ENCODE data around the gene MED27.

The MED27 gene

GRCh38 chr9:131818089-131818488, 261.6 kb downstream of the MED27 start:
- ATAC-seq (ENCODE audit: insufficient read depth, low read depth): no peak
- TF ChIP-seq, protein P1, sequence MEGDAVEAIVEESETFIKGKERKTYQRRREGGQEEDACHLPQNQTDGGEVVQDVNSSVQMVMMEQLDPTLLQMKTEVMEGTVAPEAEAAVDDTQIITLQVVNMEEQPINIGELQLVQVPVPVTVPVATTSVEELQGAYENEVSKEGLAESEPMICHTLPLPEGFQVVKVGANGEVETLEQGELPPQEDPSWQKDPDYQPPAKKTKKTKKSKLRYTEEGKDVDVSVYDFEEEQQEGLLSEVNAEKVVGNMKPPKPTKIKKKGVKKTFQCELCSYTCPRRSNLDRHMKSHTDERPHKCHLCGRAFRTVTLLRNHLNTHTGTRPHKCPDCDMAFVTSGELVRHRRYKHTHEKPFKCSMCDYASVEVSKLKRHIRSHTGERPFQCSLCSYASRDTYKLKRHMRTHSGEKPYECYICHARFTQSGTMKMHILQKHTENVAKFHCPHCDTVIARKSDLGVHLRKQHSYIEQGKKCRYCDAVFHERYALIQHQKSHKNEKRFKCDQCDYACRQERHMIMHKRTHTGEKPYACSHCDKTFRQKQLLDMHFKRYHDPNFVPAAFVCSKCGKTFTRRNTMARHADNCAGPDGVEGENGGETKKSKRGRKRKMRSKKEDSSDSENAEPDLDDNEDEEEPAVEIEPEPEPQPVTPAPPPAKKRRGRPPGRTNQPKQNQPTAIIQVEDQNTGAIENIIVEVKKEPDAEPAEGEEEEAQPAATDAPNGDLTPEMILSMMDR (IDR thresholded peaks at IDR 0.05; ENCODE audit: borderline replicate concordance, extremely low read depth, low read length, poor library complexity, severe bottlenecking): no peak
- TF ChIP-seq EZH2 (IDR thresholded peaks at IDR 0.05; ENCODE audit: borderline replicate concordance, low read depth, low read length, severe bottlenecking): no peak
- H3K79me2 ChIP-seq (ENCODE audit: insufficient read depth, low read length): no peaks in the 10 kb centered on the region
- H3K4me2 ChIP-seq (ENCODE audit: insufficient read depth, low read length): no peak overlapping the region
- H2AFZ ChIP-seq (ENCODE audit: low read depth, low read length): no peak overlapping the region
- no peak overlapping the region for H3K4me3 ChIP-seq (ENCODE audit: low read depth in 1 of 2, low read length in 2 of 2)
- no peaks in the 10 kb centered on the region for H3K27me3 ChIP-seq (ENCODE audit: insufficient read depth, low read length, poor library complexity)
- no peak for DNase-seq
- H3K4me1 ChIP-seq (ENCODE audit: insufficient read depth, low read length): no peaks in the 10 kb centered on the region
- H3K36me3 ChIP-seq (ENCODE audit: insufficient read depth, low read length): no peaks in the 10 kb centered on the region
- no peaks in the 10 kb centered on the region for H3K9me3 ChIP-seq (ENCODE audit: insufficient read depth, low read length, severe bottlenecking)
- H4K20me1 ChIP-seq (ENCODE audit: insufficient read depth, low read length): no peaks in the 10 kb centered on the region; the same call in 1 of the 2 replicates
- H3K27ac ChIP-seq (ENCODE audit: low read length): no peak overlapping the region
- H3K9ac ChIP-seq (ENCODE audit: low read depth, low read length): no peak overlapping the region

GRCh38 chr9:131817627-131818026, 262.0 kb downstream of the MED27 start:
- TF ChIP-seq, protein P1 (IDR thresholded peaks at IDR 0.05; ENCODE audit: borderline replicate concordance, extremely low read depth, low read length, poor library complexity, severe bottlenecking): no peak
- no peak for TF ChIP-seq EZH2 (IDR thresholded peaks at IDR 0.05; ENCODE audit: borderline replicate concordance, low read depth, low read length, severe bottlenecking)
- H3K9ac ChIP-seq (ENCODE audit: low read depth, low read length): no peak overlapping the region
- H3K4me2 ChIP-seq (ENCODE audit: insufficient read depth, low read length): no peak overlapping the region
- H3K4me3 ChIP-seq (ENCODE audit: low read depth in 1 of 2, low read length in 2 of 2): no peak overlapping the region
- H3K9me3 ChIP-seq (ENCODE audit: insufficient read depth, low read length, severe bottlenecking): no peaks in the 10 kb centered on the region
- no peak overlapping the region for H3K27ac ChIP-seq (ENCODE audit: low read length)
- no peaks in the 10 kb centered on the region for H3K4me1 ChIP-seq (ENCODE audit: insufficient read depth, low read length)
- H2AFZ ChIP-seq (ENCODE audit: low read depth, low read length): no peak overlapping the region
- ATAC-seq (ENCODE audit: insufficient read depth, low read depth): no peak
- H3K27me3 ChIP-seq (ENCODE audit: insufficient read depth, low read length, poor library complexity): no peaks in the 10 kb centered on the region
- H4K20me1 ChIP-seq (ENCODE audit: insufficient read depth, low read length): no peaks in the 10 kb centered on the region
- no peaks in the 10 kb centered on the region for H3K36me3 ChIP-seq (ENCODE audit: insufficient read depth, low read length)
- no peaks in the 10 kb centered on the region for H3K79me2 ChIP-seq (ENCODE audit: insufficient read depth, low read length)
- DNase-seq: no peak

DNA sequence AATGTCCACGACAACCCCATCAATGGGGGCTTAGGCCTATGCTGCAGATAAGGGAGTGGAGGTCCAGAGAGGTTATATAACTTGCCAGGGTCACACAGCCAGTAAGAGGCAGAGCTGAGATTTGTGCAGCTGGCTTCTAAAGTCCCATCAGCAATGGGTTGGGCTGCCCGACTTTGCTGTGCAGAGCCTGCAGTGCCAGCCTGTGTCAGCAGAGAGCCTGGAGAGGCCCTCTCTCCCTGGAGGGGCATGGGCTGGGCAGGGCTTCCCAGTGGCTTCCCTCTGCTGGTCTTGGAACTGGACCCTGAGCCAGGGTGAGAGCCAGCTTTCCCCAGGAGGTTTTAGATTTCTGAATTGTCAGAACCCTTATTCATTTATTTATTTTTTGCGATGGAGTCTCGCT, 262.6 kb downstream of the MED27 start:
- Histone ChIP-seq H3K79me2 (ENCODE audit: insufficient read depth, low read length) (no peaks in the 10 kb centered on the region), H3K27ac (ENCODE audit: low read length) (no peak overlapping the region), H3K4me1 (ENCODE audit: insufficient read depth, low read length) (no peaks in the 10 kb centered on the region), H3K4me2 (ENCODE audit: insufficient read depth, low read length) (no peak overlapping the region), H3K9me3 (ENCODE audit: insufficient read depth, low read length, severe bottlenecking) (no peaks in the 10 kb centered on the region), H3K36me3 (ENCODE audit: insufficient read depth, low read length) (no peaks in the 10 kb centered on the region), H3K9ac (ENCODE audit: low read depth, low read length) (no peak overlapping the region), H2AFZ (ENCODE audit: low read depth, low read length) (no peak overlapping the region), H4K20me1 (ENCODE audit: insufficient read depth, low read length) (no peaks in the 10 kb centered on the region), H3K27me3 (ENCODE audit: insufficient read depth, low read length, poor library complexity) (no peaks in the 10 kb centered on the region), H3K4me3 (ENCODE audit: low read depth in 1 of 2, low read length in 2 of 2) (no peak overlapping the region)
- DNase-seq (no peak), ATAC-seq (ENCODE audit: insufficient read depth, low read depth) (no peak)
- TF ChIP-seq EZH2 (IDR thresholded peaks at IDR 0.05; ENCODE audit: borderline replicate concordance, low read depth, low read length, severe bottlenecking): no peak
- TF ChIP-seq, protein P1 (IDR thresholded peaks at IDR 0.05; ENCODE audit: borderline replicate concordance, extremely low read depth, low read length, poor library complexity, severe bottlenecking): no peak

Measured in DND-41 (cell line).